CMK (cell line): ENCODE measurements around the gene NRXN2.
"Not testable (repeated sequence)": the region's sequence is repeated elsewhere in the genome, so short reads cannot be mapped to it uniquely, and the experiment has no call there.

ENCODE experiments used
- DNase-seq: peaks from one replicate; pipeline ENCODE4 v3.0.0-alpha.2; 2010; ENCODE audit warnings: low read depth

Gene NRXN2

GRCh38 chr11:64563966-64564365 is 159.0 kb downstream of the NRXN2 start:
- no peak for DNase-seq

GRCh38 chr11:64562723-64563351 is 160.2 kb downstream of the NRXN2 start:
- no peak for DNase-seq

- DNase-seq, result no peak
Observed at GRCh38 chr11:64561984-64562722, 160.8 kb downstream of the NRXN2 start.

- not testable (repeated sequence) for DNase-seq
Observed at GRCh38 chr11:64561429-64561828, 161.6 kb downstream of the NRXN2 start.

GRCh38 chr11:64560941-64561340 is 162.1 kb downstream of the NRXN2 start:
- DNase-seq, result no peak

GRCh38 chr11:64560139-64560771 is 162.7 kb downstream of the NRXN2 start:
- DNase-seq, result no peak

- no peak for DNase-seq
Observed at GRCh38 chr11:64559351-64560138, 163.5 kb downstream of the NRXN2 start.

- no peak for DNase-seq
Observed at GRCh38 chr11:64558869-64559268, 164.1 kb downstream of the NRXN2 start.

- no peak for DNase-seq
Observed at GRCh38 chr11:64558065-64558745, 164.8 kb downstream of the NRXN2 start.

GRCh38 chr11:64556721-64557250 is 166.2 kb downstream of the NRXN2 start:
- no peak for DNase-seq
